COLO668 (cell line): ENCODE results near the gene TESK2.
A peak's percentile ranks its signal among the peaks of the same experiment; 100 is the strongest.
"Not testable (repeated sequence)": the region's sequence is repeated elsewhere in the genome, so short reads cannot be mapped to it uniquely, and the experiment has no call there.

Experiments
- DNase-seq: peaks from one replicate; lab custom pipeline; 2025; ENCODE audit not compliant: unreplicated experiment; lab: John Stamatoyannopoulos, UW

Gene TESK2

GRCh38 chr1:45414746-45415145 is 76.2 kb downstream of the TESK2 start:
- DNase-seq: no peak

GRCh38 chr1:45412899-45413298 is 78.1 kb downstream of the TESK2 start:
- no peak for DNase-seq

- DNase-seq: peak; percentile 40
Measured at GRCh38 chr1:45411510-45411899, 79.5 kb downstream of the TESK2 start.

- DNase-seq: no peak
Measured at GRCh38 chr1:45410850-45411509, 80.0 kb downstream of the TESK2 start.

GRCh38 chr1:45409276-45409675 is 81.7 kb downstream of the TESK2 start:
- no peak for DNase-seq

DNA sequence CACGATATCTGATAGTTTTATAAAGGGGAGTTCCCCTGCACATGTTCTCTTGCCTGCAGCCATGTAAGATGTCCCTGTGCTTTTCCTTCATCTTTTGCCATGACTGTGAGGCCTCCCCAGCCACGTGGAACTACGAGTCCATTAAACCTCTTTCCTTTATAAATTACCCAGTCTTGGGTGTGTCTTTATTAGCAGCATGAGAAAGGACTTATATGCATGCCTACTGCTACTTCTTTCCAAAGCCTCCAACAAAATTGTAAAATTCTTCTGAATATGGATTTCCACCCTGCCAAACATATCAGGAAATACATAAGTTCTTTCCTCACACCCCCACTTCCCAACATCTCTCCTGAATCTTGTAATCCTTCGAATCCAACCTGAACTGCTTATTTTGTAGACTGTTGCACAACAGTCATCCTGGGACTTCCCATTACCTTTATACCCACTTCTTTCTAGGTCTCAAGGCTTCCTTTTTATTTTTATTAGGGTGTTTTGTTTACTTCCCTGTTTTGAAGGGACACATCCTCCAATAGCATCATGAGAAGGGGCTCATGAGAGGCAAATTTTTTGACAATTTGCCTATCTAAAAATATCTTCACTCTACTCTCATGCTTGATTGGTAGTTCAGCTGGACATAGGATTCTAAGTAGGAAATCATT is 83.2 kb downstream of the TESK2 start:
- DNase-seq: no peak

GRCh38 chr1:45405636-45406035 is 85.3 kb downstream of the TESK2 start:
- DNase-seq: no peak

- no peak for DNase-seq
Measured at GRCh38 chr1:45403718-45404117, 87.2 kb downstream of the TESK2 start.

- DNase-seq: no peak
Measured at GRCh38 chr1:45403298-45403697, 87.7 kb downstream of the TESK2 start.

DNA sequence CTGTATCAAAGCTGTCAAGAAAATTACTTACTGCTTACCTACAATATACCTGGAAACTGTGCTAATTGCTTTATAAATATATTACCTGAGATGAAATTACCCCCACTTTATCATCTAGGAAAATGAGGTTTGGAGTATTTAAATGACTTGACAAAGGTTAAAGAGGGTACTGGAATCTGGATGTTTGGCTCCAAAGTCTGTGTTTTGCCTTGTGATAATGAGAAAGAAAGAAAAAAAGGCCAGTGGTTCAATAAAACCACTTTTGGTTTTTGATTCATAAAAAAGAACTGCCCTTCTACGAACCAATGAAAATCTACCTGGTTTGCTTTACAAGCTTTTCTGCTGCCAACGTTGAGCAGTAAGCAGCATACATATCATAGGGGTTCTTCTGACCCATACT is 89.4 kb downstream of the TESK2 start:
- DNase-seq: no peak

- no peak for DNase-seq
Measured at GRCh38 chr1:45400049-45400448, 90.9 kb downstream of the TESK2 start.

DNA sequence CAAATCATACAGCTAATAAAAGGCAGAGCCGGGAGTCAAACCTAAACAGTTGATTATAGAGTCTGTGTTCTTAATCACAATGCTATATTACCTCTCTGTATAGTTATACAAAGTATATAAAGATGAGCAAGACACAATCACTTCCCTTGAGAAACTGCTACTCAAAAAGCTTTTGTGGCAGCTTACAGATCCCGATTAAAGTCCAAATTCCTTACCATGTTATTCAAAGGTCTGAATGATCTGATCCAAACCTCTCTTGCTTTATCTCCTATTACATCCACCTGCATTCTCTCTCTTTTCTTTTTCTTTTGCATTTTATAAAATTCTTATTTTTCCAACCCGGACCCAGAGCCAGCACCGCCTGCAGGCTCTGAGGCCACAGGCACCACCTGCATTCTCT is 93.7 kb downstream of the TESK2 start:
- no peak for DNase-seq

DNA sequence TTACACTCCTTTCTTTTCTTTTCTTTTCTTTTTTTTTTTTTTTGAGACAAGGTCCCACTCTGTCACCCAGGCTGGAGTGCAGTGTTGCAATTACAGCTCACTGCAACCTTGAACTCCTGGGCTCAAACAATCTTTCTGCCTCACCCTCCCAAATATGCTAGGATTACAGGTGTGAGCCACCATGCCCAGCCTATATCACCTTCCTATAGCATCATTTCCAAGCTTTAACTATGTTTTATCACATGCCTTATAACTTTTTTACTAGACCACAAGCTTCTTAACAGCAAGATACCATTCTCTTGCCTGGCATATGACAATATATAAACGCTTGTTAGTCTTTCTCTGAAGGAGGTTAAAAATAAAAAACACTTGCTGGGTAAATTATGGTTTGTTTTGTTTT is 95.4 kb downstream of the TESK2 start:
- DNase-seq: no peak

GRCh38 chr1:45395051-45395450 is 95.9 kb downstream of the TESK2 start:
- no peak for DNase-seq

DNA sequence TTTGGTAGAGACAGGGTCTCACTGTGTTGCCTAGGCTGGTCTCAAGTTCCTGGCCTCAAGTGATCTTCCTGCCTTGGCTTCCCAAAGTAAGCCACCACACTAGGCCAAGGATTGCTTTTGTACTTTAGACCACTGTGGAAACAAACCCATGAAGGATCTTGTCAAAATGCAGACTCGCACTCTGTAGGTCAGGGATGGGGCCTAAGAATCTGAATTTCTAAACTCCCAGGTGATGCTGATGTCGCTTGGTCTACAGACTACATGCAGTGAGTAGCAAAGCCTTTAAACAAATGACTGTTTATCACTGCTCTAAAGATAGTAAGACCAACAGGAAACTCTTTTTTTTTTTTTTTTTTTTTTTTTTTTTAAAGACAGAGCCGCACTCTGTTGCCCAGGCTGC is 96.6 kb downstream of the TESK2 start:
- DNase-seq: no peak

DNA sequence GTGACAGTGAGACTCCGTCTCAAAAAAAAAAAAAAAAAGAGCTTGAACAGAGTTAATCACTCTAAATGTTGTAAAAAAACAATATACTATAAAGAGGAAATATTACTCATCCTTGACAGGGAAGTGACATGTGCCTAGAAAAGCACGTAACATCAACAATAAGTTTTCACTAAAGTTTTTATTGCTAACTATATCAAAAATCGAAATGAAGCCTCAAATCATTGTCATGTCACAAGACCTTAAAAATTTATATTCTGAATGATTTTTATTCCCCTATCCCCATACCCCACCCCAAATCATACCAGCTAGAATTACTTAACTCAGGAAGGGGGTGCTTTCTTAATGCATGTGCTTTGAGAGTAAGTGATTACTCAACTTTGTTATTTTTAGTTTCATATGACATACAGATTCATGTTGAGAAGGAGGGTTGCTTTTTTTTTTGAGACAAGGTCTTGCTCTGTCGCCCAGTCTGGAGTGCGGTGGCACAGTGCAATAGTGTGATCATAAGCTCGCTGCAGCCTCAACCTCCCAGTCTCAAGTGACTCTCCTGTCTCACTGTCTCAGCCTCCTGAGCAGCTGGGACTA is 97.2 kb downstream of the TESK2 start:
- DNase-seq: no peak

DNA sequence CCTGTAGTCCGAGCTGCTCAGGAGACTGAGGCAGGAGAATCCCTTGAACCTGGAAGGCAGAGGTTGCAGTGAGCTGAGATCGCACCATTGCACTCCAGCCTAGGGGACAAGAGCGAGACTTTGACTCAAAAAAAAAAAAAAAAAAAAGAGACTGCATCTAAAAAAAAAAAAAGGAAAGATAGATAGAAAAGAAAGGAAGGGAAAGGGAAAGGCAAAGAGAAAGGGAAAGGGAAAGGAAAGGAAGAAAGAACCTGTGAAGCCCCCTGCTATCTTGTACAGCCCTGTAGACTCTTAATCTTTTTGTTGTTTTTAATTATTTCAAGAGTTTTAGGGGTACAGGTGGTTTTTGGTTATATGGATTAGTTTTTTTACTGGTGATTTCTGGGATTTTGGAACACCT is 104.7 kb downstream of the TESK2 start:
- DNase-seq: no peak

DNA sequence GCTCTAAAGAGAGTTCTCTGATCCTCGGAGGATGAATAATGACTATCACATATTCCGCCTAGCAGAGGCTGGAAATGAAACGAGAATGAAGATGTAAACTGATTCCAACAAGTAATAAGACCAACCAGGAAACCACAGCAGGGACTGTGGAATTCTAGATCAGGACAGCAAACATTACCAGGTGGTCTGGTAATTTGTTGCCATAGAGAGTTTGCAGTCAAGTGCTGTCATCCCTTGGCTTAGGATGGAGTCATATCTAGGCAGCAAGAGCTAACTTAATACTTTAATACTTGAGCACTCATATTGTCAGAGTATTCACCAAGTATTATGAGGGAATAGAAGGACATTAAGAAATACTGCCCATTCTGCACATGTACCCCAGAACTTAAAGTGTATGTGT is 105.7 kb downstream of the TESK2 start:
- DNase-seq: peak; percentile 72

DNA sequence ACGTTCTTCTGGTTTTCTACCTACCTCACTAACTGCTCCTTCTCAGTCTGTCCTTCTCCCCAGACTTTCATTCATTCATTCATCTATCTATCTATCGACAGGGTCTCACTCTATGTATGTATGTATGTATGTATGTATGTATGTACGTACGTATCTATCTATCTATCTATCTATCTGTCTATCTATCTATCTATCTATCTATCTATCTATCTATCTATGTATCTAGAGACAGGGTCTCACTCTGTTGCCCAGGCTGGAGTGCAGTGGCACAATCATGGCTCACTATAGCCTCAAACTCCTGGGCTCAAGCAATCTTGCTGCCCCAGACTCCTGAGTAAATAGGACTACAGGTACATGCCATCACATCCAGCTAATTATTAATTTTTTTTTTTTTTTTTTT is 106.8 kb downstream of the TESK2 start:
- DNase-seq: not testable (repeated sequence)

DNA sequence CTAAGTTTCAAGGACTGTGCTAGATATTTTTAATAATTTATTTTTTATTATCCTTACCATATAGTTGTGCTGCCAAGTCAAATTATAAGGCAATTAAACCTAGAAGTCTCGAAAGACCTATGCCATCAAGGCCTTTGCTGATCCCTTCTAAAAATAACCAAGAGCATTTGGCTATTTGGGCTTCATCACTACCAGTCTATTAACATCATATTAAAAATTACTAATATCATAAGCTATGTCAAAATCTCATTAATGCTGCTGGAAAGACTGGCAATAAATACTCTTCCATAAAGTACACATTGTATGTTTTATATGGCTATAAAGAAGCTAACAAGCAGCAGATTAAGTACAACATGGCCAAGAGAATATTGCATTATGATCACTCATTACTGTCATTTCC is 107.8 kb downstream of the TESK2 start:
- no peak for DNase-seq

GRCh38 chr1:45381243-45381642 is 109.7 kb downstream of the TESK2 start:
- no peak for DNase-seq

- no peak for DNase-seq
Measured at GRCh38 chr1:45380730-45381129, 110.2 kb downstream of the TESK2 start.

GRCh38 chr1:45380125-45380524 is 110.8 kb downstream of the TESK2 start:
- DNase-seq: no peak
